ENCODE data around the gene HCFC2.

DNA sequence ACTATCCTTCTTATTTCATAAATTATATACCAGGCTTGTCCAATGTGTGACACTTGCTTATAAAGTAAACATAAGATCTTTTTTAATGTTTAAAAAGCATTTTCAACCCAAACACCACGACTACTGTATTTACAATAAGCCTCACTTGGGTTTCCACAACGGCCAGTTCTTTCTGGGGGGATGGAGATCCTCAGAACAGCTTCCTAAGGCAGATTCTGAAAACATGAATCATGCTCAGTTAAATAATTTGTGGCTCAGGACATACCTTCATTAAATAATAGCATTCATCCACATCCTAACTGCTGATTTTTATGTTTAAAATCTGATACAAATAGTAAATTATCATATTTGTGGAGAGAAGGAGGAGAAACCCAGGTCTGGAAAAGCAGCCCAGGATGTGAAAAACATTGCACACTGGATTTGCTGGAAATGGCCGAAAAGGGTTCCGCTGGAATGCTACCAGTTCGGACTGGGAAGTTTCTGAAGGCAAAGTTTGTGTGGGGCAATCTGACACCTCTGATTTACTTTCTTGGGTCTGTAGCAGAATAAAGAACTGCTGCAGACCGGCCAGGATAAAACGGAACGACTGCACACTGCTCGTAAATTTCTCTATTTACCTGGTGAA, 14.9 kb upstream of the HCFC2 start:
- TF ChIP-seq, protein P1, sequence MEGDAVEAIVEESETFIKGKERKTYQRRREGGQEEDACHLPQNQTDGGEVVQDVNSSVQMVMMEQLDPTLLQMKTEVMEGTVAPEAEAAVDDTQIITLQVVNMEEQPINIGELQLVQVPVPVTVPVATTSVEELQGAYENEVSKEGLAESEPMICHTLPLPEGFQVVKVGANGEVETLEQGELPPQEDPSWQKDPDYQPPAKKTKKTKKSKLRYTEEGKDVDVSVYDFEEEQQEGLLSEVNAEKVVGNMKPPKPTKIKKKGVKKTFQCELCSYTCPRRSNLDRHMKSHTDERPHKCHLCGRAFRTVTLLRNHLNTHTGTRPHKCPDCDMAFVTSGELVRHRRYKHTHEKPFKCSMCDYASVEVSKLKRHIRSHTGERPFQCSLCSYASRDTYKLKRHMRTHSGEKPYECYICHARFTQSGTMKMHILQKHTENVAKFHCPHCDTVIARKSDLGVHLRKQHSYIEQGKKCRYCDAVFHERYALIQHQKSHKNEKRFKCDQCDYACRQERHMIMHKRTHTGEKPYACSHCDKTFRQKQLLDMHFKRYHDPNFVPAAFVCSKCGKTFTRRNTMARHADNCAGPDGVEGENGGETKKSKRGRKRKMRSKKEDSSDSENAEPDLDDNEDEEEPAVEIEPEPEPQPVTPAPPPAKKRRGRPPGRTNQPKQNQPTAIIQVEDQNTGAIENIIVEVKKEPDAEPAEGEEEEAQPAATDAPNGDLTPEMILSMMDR (IDR thresholded peaks at IDR 0.05 in 8 of 11, conservative IDR thresholded peaks at IDR 0.05 in 3 of 11): no peak
- no peak for TF ChIP-seq POLR2A (IDR thresholded peaks at IDR 0.05)
- no peak for TF ChIP-seq POLR2AphosphoS5 (IDR thresholded peaks at IDR 0.05)
